Breast epithelium (tissue), 4 donors: ENCODE measurements around the gene ADGRF3. TPM values are rescaled to one million over a fixed set of nuclear protein-coding genes. Genes with fewer than 3 reads are reported as not detected.
A peak's percentile ranks its signal among the peaks of the same experiment; 100 is the strongest.

Experiments
- DNase-seq, 2 donors: peaks; one replicate each; pipeline ENCODE4 v3.0.0-alpha.2; 2019; ENCODE audit warnings: low spot score in 2 of 2
- H3K27ac ChIP-seq, 2 donors: fragments of 200-600 bp; sonication (generic) in 1 of 2; one replicate each; pipeline ENCODE4 v1.5.1; 2016 to 2019; ENCODE audit warnings: mild to moderate bottlenecking in 1 of 2
- H3K27me3 ChIP-seq, 2 donors: fragments of 200-600 bp; sonication (generic) in 1 of 2; one replicate each; pipeline versions ENCODE4 v1.5.1 to v1.6.0; 2017 to 2019; ENCODE audit warnings: control low read depth in 1 of 2, mild to moderate bottlenecking in 1 of 2
- H3K36me3 ChIP-seq: fragments of 200-600 bp; one replicate; pipeline ENCODE4 v1.5.1; 2019
- H3K4me1 ChIP-seq, 2 donors: fragments of 200-600 bp; sonication (generic); one replicate each; pipeline ENCODE4 v1.5.1; 2016 to 2019; ENCODE audit warnings: control low read depth in 1 of 2
- H3K4me3 ChIP-seq, 3 donors: fragments of 200-600 bp; sonication (generic); 1 replicate in 2 of 3; 2 replicates in 1 of 3; pipeline ENCODE4 v1.5.1; 2016 to 2019; ENCODE audit warnings: mild to moderate bottlenecking in 3 of 3, moderate library complexity in 2 of 3
- H3K9me3 ChIP-seq, 2 donors: fragments of 200-600 bp; sonication (generic) in 1 of 2; one replicate each; pipeline ENCODE4 v1.5.1; 2016 to 2019; ENCODE audit warnings: control low read depth in 1 of 2
- POLR2A ChIP-seq: fragments of 450-650 bp; IDR thresholded peaks from one replicate; pipeline ENCODE4 v1.6.1; 2016; ENCODE audit warnings: antibody characterized with exemption, mild to moderate bottlenecking, moderate library complexity
- POLR2AphosphoS5 ChIP-seq, 3 donors: sonication (generic); formaldehyde crosslinking; IDR thresholded peaks; one replicate each; pipeline ENCODE4 v1.6.1; 2017; ENCODE audit warnings: antibody characterized with exemption in 3 of 3
- intact Hi-C: fragments of 100-400 bp; cut with DNase I; formaldehyde crosslinking; loops from one replicate; pipeline ENCODE4 v1.15.1; 2023; ENCODE audit warnings: low total_unique reads
- total RNA-seq, 3 donors: library from RNA; depleted of rRNA; stranded (reverse); fragments of >200 nt; gene quantifications; one replicate each; pipeline ENCODE4 v1.1.0, GENCODE V29; 2016
- TF ChIP-seq, protein P1 (sequence below), 3 donors: fragments of 450-650 bp; IDR thresholded peaks; one replicate each; pipeline ENCODE4 v1.5.1; 2016 to 2017; ENCODE audit warnings: antibody characterized with exemption in 3 of 3, mild to moderate bottlenecking in 3 of 3, moderate library complexity in 3 of 3

ADGRF3 gene
- total RNA-seq, 3 donors from 2014 or later: under 0.01 TPM; not detected in 2

- no peaks in the 10 kb centered on the region for H3K9me3 ChIP-seq
- no peaks in the 10 kb centered on the region for H3K27me3 ChIP-seq
- no peak for DNase-seq
- H3K27ac ChIP-seq: no peak overlapping the region
- intact Hi-C loops: no loop called here
- TF ChIP-seq, protein P1, sequence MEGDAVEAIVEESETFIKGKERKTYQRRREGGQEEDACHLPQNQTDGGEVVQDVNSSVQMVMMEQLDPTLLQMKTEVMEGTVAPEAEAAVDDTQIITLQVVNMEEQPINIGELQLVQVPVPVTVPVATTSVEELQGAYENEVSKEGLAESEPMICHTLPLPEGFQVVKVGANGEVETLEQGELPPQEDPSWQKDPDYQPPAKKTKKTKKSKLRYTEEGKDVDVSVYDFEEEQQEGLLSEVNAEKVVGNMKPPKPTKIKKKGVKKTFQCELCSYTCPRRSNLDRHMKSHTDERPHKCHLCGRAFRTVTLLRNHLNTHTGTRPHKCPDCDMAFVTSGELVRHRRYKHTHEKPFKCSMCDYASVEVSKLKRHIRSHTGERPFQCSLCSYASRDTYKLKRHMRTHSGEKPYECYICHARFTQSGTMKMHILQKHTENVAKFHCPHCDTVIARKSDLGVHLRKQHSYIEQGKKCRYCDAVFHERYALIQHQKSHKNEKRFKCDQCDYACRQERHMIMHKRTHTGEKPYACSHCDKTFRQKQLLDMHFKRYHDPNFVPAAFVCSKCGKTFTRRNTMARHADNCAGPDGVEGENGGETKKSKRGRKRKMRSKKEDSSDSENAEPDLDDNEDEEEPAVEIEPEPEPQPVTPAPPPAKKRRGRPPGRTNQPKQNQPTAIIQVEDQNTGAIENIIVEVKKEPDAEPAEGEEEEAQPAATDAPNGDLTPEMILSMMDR (IDR thresholded peaks at IDR 0.05): no peak
- no peak for TF ChIP-seq POLR2AphosphoS5 (IDR thresholded peaks at IDR 0.05)
- TF ChIP-seq POLR2A: no peak
- no peak overlapping the region for H3K4me3 ChIP-seq
- H3K4me1 ChIP-seq: no peaks in the 10 kb centered on the region
- H3K36me3 ChIP-seq: peaks cover 11% of the 10 kb centered on the region
Measured at GRCh38 chr2:26284132-26284531, 62.5 kb downstream of the ADGRF3 start.

DNA sequence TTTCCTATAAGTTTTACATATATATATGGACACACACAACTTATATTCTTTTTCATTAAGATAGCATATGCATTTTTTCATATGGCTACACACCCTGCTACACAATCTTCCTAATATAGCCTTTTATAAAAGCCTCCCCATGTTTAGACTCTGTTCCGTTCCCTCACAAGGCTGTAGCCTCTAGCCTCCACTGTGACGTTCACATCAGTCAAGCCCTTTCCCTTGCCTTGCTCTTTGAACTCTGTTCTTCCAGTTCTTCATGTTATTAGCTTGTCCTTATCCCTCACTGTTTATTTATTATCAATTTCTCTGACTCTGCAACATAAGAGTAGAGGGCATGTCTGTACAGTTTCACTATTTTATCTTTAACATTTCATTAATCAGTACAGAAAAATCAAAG lies 63.0 kb downstream of the ADGRF3 start:
- Histone ChIP-seq H3K36me3 (peaks cover 11% of the 10 kb centered on the region), H3K27ac (no peak overlapping the region), H3K4me1 (no peaks in the 10 kb centered on the region), H3K27me3 (no peaks in the 10 kb centered on the region), H3K9me3 (no peaks in the 10 kb centered on the region), H3K4me3 (no peak overlapping the region)
- no peak for DNase-seq
- intact Hi-C loops: no loop called here
- no peak for TF ChIP-seq POLR2AphosphoS5 (IDR thresholded peaks at IDR 0.05)
- TF ChIP-seq, protein P1 (IDR thresholded peaks at IDR 0.05): no peak
- no peak for TF ChIP-seq POLR2A

DNA sequence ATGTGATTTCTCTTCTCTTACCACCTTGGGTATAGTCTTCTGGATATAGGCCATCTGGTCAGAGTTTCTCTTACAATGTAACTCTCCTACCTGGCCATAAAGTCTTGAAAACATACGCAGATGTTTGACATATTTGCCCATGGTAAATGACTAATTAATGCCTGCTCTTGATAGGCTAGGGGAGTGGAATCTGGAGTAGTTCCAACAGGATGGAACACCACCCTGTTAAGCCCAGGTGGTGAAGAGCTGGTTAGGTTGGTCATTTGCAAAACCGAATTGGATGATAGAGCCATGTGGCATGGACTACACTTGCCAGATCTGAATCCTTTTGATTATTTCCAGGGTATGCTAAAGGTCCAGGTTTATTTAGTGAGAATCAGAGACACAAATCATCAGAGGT lies 65.4 kb downstream of the ADGRF3 start:
- H3K4me3 ChIP-seq: no peak overlapping the region

GRCh38 chr2:26279886-26280285 lies 66.7 kb downstream of the ADGRF3 start:
- peaks cover 0 to 6% of the 10 kb centered on the region in 2 donors for H3K4me1 ChIP-seq
- DNase-seq: no peak
- no peaks in the 10 kb centered on the region for H3K27me3 ChIP-seq
- H3K27ac ChIP-seq: no peak overlapping the region
- H3K9me3 ChIP-seq: no peaks in the 10 kb centered on the region
- H3K36me3 ChIP-seq: peaks cover 5% of the 10 kb centered on the region
- intact Hi-C loops: no loop called here
- no peak overlapping the region for H3K4me3 ChIP-seq
- TF ChIP-seq POLR2AphosphoS5 (IDR thresholded peaks at IDR 0.05) (no peak), POLR2A (no peak)
- TF ChIP-seq, protein P1 (IDR thresholded peaks at IDR 0.05): no peak

More for the DNA sequence above, 65.4 kb downstream of the ADGRF3 start:
- Histone ChIP-seq H3K9me3 (no peaks in the 10 kb centered on the region), H3K36me3 (peaks cover 11% of the 10 kb centered on the region), H3K27ac (no peak overlapping the region), H3K27me3 (no peaks in the 10 kb centered on the region), H3K4me1 (no peaks in the 10 kb centered on the region)
- TF ChIP-seq POLR2AphosphoS5 (IDR thresholded peaks at IDR 0.05) (no peak), POLR2A (no peak)
- TF ChIP-seq, protein P1 (IDR thresholded peaks at IDR 0.05): no peak
- intact Hi-C loops: no loop called here
- no peak for DNase-seq

- H3K4me3 ChIP-seq: no peak overlapping the region
- no peak for DNase-seq
- intact Hi-C loops: no loop called here
- TF ChIP-seq POLR2AphosphoS5 (IDR thresholded peaks at IDR 0.05) (no peak), POLR2A (no peak)
- TF ChIP-seq, protein P1 (IDR thresholded peaks at IDR 0.05): no peak
- peak overlapping the region; percentile 57 to 84 for H3K27ac ChIP-seq
- no peaks in the 10 kb centered on the region for H3K27me3 ChIP-seq
- peaks cover 0 to 18% of the 10 kb centered on the region in 2 donors for H3K4me1 ChIP-seq
- peaks cover 4% of the 10 kb centered on the region for H3K36me3 ChIP-seq
- H3K9me3 ChIP-seq: no peaks in the 10 kb centered on the region
Measured at GRCh38 chr2:26276484-26277227, 69.9 kb downstream of the ADGRF3 start.
